ENCODE data around the gene TENT5C. TPM values are rescaled to one million over a fixed set of nuclear protein-coding genes. Genes with fewer than 3 reads are reported as not detected.

The TENT5C gene
- total and polyA plus RNA-seq, 2 of the 8 experiments (the other 6 are each of a cell fraction or from before 2014, with no cell fraction given), result 0.38 to 0.99 TPM

DNA sequence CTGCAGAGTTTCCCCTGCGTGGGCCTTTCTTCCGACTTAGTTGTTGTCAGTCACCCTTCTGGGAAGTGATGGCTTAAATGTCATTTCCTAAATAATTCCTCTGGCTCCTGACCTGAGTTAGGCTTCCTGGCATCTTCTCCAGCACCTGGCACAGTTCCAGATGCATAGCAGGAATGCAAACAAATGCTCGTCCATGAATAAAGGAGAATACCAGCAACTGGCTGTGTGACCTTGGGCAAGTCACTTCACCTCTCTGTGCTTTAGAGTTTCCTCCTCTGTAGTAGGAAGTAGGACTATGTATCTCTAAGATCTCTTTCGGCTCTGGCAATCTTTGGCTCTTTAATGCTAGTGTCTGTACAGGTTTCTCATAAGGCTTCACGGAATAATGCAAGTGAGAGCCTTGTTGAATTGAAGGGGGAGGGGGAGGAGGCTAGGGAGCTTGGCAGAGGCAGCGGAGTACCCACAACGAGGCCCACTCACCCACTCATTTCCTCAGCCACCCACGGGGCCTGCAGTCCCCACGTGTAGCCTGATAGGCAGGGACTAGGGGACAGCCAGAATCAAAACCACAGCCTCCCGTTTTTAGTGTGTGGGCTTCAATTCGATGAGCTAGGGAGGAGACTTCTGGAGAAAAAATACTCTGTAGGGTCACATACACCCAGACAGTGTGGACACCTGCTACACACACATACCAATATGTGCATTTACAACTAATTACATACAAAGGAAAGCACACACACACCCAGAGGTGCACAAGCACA, 48.1 kb downstream of the TENT5C start:
- no peaks in the 10 kb centered on the region for H3K79me1 ChIP-seq (ENCODE audit: low read depth, low read length)
- H3K4me1 ChIP-seq (replicated peaks in 1 of 4; ENCODE audit: control insufficient read depth in 3 of 4, insufficient read depth in 4 of 4, low read length in 3 of 4), result peaks cover 0 to 4% (median 0%) of the 10 kb centered on the region in 4 experiments; a peak in 2 of 7 replicates
- H3K23ac ChIP-seq (ENCODE audit: insufficient read length), result no peak overlapping the region
- H3K27ac ChIP-seq (ENCODE audit: low read depth, low read length), result no peak overlapping the region
- CTCF ChIA-PET (ENCODE audit: partially characterized antibody), result interaction anchor here (0.8 to 1.9 kb wide), 4 partner anchors 10 to 100 kb away, joined by 3 to 5 read pairs (median 5); no protein-coding TSS in a partner anchor
- no peak overlapping the region for H3K56ac ChIP-seq (replicated peaks; ENCODE audit: insufficient read length, low read depth, low read length)
- H2AFZ ChIP-seq (ENCODE audit: low read length), result no peak overlapping the region
- H2BK12ac ChIP-seq (ENCODE audit: low read depth, low read length), result no peak overlapping the region
- H3K14ac ChIP-seq (ENCODE audit: insufficient read length), result no peak overlapping the region
- no peak overlapping the region; the same call in 1 of the 2 replicates for H2BK5ac ChIP-seq (ENCODE audit: low read depth, low read length)
- H3K36me3 ChIP-seq (ENCODE audit: control insufficient read depth in 2 of 4, insufficient read depth in 4 of 4, low read length in 3 of 4), result no peaks in the 10 kb centered on the region
- no peak overlapping the region for H3K9ac ChIP-seq (replicated peaks in 1 of 4; ENCODE audit: extremely low read depth in 1 of 4, low read depth in 3 of 4, low read length in 3 of 4)
- no peak overlapping the region; the same call in 1 of the 2 replicates for H4K8ac ChIP-seq (ENCODE audit: extremely low read depth, insufficient read depth, low read length)
- H3K18ac ChIP-seq (ENCODE audit: extremely low read depth, low read length), result no peak overlapping the region
- H4K20me1 ChIP-seq (replicated peaks in 1 of 2; ENCODE audit: control insufficient read depth in 1 of 2, insufficient read depth in 2 of 2, low read length in 2 of 2), result no peaks in the 10 kb centered on the region
- no peak for DNase-seq (ENCODE audit: low read depth in 1 of 2, low spot score in 2 of 2)
- no peak overlapping the region for H4K91ac ChIP-seq (replicated peaks; ENCODE audit: insufficient read length, low read length)
- no peaks in the 10 kb centered on the region for H3K9me3 ChIP-seq (ENCODE audit: insufficient read depth in 2 of 2, low read depth in 1 of 2, low read length in 1 of 2)
- no peak overlapping the region for H3K4me2 ChIP-seq (ENCODE audit: insufficient read depth in 1 of 2, low read depth in 2 of 2, low read length in 2 of 2)
- FAIRE-seq, result no peak
- H2BK15ac ChIP-seq (ENCODE audit: low read length), result no peak overlapping the region
- 82% methylated on average over 9 of the region's 11 CpGs; no CpG with 5 or more reads in 1 of the 2 experiments for WGBS, 2 experiments (ENCODE audit: extremely low coverage in 1 of 2, insufficient coverage in 1 of 2, insufficient read length in 1 of 2, insufficient replicate concordance in 2 of 2, low coverage in 1 of 2, low lambda C conversion rate in 2 of 2, missing lambda C conversion rate in 1 of 2)
- no peak overlapping the region for H3K4ac ChIP-seq (replicated peaks; ENCODE audit: insufficient read length, low read depth, low read length)
- no peak overlapping the region for H2BK20ac ChIP-seq (ENCODE audit: low read length)
- POLR2A ChIA-PET (ENCODE audit: partially characterized antibody), result interaction anchor here (1.3 kb wide), 1 partner anchor 48 kb away, joined by 3 read pairs; no protein-coding TSS in a partner anchor
- H3K4me3 ChIP-seq (ENCODE audit: extremely low read depth in 1 of 4, insufficient read depth in 2 of 4, low read depth in 3 of 4, low read length in 4 of 4), result no peak overlapping the region
- no peak overlapping the region for H4K5ac ChIP-seq (ENCODE audit: insufficient read length, low read depth, low read length)
- no peaks in the 10 kb centered on the region for H3K23me2 ChIP-seq (ENCODE audit: low read depth, low read length)
- H3K79me2 ChIP-seq (ENCODE audit: control insufficient read depth in 1 of 2, insufficient read depth in 2 of 2, low read length in 2 of 2), result no peaks in the 10 kb centered on the region
- H2BK120ac ChIP-seq (replicated peaks; ENCODE audit: low read depth, low read length), result no peak overlapping the region
- H2AK5ac ChIP-seq (ENCODE audit: low read depth, low read length), result no peak overlapping the region
- H3K27me3 ChIP-seq (replicated peaks in 1 of 4; ENCODE audit: control insufficient read depth in 3 of 4, extremely low read depth in 1 of 4, insufficient read depth in 3 of 4, low read length in 3 of 4), result no peaks in the 10 kb centered on the region; a peak in 1 of 7 replicates
- TF ChIP-seq KDM1A (IDR thresholded peaks at IDR 0.05; ENCODE audit: borderline replicate concordance, low read length), result 0 out of 2 replicates have a peak, but pooled peaks have one; percentile 37
- no peak for TF ChIP-seq BCL11A (IDR thresholded peaks at IDR 0.05; ENCODE audit: low read depth in 2 of 2, low read length in 2 of 2)
- TF ChIP-seq EP300 (IDR thresholded peaks at IDR 0.05; ENCODE audit: borderline replicate concordance in 1 of 2, low read depth in 2 of 2, low read length in 2 of 2), result no peak
- TF ChIP-seq SAP30 (IDR thresholded peaks at IDR 0.05; ENCODE audit: insufficient read depth, insufficient replicate concordance, low read length), result no peak
- no peak for TF ChIP-seq CBX8 (IDR thresholded peaks at IDR 0.05; ENCODE audit: borderline replicate concordance, low read depth, low read length)
- TF ChIP-seq MAFK (IDR thresholded peaks at IDR 0.05; ENCODE audit: low read depth, low read length), result no peak
